Stimulated activated naive CD4-positive, alpha-beta T cell treated with Interleukin-2 at 50 U/mL for 16 hours (primary cell): ENCODE data around the gene ZBTB7C.

Source experiments
- DNase-seq: peaks from one replicate; lab custom pipeline; 2025; lab: John Stamatoyannopoulos, UW

Gene ZBTB7C

DNA sequence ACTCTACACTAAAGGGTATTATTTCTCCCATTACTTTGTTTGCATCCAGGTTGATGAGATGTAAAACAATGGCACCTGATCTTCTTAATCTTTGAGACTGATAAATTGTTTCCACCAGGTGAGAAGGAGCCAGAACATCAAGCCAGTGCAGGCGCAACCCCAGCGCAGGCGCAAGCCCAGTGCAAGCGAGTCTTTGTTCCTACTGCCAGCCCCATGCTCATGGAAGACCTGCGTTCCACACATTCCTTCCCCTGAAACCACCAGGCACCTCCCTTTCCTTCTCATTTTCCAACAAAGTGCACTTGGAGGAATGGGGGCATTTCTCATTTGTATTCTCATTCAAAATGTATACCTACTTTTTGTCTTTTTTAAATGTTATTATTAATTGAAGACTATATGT is 290.0 kb downstream of the ZBTB7C start:
- DNase-seq = no peak

GRCh38 chr18:48116873-48117630 is 292.1 kb downstream of the ZBTB7C start:
- DNase-seq = no peak

DNA sequence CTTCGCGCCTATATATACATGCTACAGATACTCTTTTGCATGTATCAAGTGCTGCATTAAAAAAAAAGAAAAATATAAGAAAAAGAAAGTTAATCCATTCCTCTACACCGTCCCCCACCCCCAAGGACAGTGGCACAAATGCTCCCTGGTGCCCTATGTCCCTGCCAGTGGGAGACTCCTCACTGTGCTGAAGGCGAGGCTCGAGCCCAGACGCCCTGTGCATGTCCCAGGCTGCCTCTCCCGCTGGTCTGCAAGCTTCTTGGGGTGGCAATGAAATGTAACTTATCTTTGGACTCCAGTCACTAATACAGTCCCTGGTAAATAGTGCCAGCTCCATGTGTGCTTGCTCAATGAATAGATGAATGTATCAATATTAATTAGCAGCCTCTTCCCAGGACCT is 293.2 kb downstream of the ZBTB7C start:
- DNase-seq = no peak

GRCh38 chr18:48113691-48114090 is 295.5 kb downstream of the ZBTB7C start:
- no peak for DNase-seq

- DNase-seq = no peak
These were observed 297.6 kb downstream of the ZBTB7C start for GRCh38 chr18:48111587-48111986.

- DNase-seq = no peak
These were observed 298.4 kb downstream of the ZBTB7C start for GRCh38 chr18:48110797-48111196.

- no peak for DNase-seq
These were observed 299.2 kb downstream of the ZBTB7C start for GRCh38 chr18:48109961-48110493.

- no peak for DNase-seq
These were observed 301.0 kb downstream of the ZBTB7C start for GRCh38 chr18:48108136-48108535.

DNA sequence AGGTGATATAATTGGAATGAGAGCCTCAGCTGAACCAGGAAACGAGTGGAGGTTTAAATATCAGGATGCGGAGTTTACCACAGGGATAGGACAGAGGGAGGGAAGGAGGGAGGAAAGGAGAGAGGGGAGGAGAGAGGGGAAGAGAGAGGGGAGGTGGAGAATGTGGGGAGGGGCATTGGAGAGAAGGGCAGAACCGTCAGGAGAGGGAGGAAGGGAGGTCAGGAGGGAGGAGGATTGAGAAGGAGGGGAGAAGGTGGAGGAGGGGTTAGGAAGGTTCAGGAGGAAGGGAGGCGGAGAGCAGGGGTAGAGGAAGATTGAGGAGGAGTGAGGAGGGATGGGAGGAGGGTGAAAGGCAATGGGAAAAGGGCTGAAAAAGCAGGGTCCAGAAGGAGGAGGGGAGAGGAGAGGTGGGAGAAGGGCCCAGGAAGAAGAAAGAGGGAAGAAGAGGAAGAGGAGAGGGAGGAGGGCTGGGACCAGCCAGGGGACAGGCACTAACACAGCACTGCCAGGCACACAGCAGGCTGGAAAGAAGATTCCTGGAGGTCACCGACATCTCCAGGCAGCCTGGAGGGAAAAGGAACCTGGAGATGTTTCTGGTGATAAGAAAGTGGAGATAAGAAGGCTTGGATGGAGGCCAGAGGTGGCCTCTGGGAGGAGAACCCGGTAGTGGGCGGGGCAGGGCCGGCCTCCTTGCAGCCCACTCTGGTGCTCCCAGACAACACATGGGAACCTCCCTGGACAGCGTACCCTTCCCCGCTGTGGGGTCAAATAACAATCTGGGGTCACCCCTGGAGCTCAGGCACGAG is 302.0 kb downstream of the ZBTB7C start:
- DNase-seq = no peak

DNA sequence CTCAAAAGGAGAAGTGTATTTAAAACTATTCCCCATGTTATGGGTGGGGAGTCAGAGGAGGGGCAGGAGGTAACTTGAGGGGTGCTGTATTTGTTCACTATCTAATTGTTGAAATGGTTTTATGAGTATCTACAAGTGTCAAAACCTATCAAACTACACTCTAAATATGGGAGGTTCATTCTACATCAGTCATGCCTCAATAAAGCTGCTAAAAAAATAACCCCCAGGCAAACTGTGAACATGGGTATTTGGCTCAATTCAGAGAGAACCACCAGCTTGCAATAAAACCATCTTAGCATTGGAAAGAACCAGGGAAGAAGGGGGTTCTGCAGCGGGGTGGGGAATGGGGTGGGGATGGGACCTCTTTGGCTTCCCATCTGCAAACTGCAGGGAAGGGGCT is 302.7 kb downstream of the ZBTB7C start:
- DNase-seq = no peak

- DNase-seq = no peak
These were observed 303.9 kb downstream of the ZBTB7C start for GRCh38 chr18:48105317-48105716.

DNA sequence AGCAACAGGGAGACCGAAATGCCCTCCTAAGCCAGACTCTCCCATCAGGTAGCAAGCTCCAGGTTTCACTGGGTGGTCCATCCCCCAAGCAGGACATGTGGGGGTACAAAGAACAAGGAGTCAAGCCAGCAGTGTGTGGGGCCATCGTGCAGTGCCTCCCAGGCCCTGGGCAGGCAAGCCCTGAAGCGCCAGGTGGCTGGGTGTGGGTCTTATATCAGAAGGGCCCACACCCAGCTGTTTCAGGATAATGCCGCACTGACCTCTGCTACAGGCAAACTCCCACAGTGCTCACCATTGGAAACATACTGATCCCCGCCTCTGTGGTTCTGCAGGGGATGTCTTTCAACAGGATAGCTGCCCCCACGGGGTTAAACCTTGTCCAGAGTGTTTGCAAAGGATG is 304.5 kb downstream of the ZBTB7C start:
- DNase-seq = no peak

DNA sequence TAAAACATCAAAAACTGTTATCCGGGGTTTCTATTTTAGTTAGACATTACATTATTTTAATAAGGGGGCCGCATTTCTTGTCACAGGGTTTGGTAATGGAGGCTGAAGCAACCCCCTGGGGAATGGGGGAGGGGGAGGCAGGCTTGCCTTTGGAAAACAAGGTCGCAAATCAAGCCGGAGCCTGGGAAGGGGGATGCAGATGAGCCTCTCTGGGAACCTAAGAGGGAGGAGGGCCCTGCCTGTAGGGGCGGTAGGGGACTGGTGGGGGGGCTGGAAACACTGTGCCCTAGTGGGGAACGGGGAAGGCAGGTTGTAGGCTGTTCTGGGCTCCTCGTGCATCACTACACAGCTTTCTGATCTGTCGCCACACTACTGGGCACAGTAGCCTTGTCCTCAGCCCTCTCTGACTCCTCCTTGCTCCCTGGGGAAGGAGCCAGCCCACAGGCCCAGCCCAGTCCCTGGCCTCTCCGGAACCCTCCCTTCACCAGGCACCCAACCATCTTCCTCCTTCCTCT is 308.5 kb downstream of the ZBTB7C start:
- no peak for DNase-seq

GRCh38 chr18:48100165-48100575 is 309.0 kb downstream of the ZBTB7C start:
- DNase-seq = no peak

- no peak for DNase-seq
These were observed 309.6 kb downstream of the ZBTB7C start for GRCh38 chr18:48099481-48100164.

GRCh38 chr18:48098538-48098937 is 310.6 kb downstream of the ZBTB7C start:
- no peak for DNase-seq

DNA sequence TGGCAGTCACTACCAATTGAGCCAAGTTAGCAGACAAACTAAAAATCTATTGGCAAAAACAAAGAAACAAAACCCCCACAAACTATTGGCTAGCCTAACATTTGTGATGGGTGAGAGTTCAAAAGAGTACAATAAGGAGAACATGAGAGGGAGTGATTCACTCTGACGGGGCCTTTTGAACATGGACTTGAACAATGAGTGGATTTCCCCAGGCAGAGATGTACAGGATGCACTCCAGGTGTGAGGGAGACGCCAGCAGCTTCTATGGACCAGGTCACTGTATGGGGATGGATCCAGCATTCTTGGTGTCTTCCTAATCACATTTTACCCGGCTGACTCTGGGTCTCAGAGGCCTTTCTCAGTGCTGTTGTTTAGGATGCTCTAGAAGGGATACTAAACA is 311.2 kb downstream of the ZBTB7C start:
- DNase-seq = no peak

- no peak for DNase-seq
These were observed 313.5 kb downstream of the ZBTB7C start for GRCh38 chr18:48095726-48096125.

GRCh38 chr18:48093104-48093503 is 316.1 kb downstream of the ZBTB7C start:
- no peak for DNase-seq

DNA sequence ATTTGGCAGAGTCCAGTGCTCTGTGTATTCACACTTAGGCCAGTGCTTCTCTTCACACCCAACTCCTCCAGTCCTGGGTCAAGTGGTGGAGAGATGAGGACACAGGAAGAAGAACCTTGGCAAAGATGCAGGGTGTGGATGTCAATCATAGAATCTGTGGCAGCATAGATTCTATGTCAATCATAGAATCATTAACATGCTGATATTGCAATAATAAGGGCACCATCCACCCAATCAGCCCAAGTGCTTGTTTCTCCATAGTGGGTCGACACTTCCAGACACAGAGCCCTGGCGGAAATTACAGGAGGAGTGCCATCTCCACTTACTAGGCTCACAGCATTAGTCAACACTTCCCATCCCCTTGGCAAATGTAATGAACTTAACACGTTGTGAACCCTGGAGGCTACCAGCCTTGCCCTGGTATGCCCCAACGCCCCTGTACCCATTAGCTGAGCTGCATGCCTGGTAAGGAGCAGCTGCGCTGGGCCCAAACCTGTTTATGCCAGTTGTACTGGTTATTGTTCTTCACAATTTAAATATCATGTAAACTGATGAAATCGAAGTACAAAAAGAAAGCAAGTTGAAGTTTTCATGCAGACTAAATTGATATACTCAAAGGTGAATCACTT is 317.2 kb downstream of the ZBTB7C start:
- no peak for DNase-seq

GRCh38 chr18:48090702-48091101 is 318.5 kb downstream of the ZBTB7C start:
- DNase-seq = no peak

DNA sequence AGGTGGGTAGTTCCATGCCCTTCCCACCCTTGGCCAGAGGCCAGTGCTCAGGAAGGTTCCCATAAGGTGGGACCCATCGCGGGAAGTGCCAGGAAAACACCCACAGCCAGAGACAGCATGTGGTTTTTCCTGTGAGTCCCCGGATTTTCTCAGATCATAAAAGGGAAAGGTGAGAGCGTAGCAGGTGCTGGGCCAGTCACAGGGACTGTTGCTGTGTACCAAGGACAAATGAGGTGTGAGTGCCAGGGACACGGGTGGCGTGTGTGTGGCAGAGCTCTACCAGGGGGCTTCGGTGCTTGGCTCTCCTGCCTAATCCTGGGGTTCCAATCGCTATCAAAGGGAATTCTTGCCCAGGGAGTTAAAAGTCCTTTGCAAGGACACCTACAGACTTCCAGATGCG is 319.2 kb downstream of the ZBTB7C start:
- no peak for DNase-seq
